GM19328 (cell line): ENCODE measurements around the gene HMCN1.
"Not testable (repeated sequence)": the region's sequence is repeated elsewhere in the genome, so short reads cannot be mapped to it uniquely, and the experiment has no call there.

ENCODE experiments used
- ATAC-seq: cut with Tn5 transposase; IDR thresholded peaks from one replicate; pipeline ENCODE4 v1.9.1; 2021; ENCODE audit warnings: mild to moderate bottlenecking, moderate library complexity; ENCODE audit not compliant: unreplicated experiment

The HMCN1 gene

GRCh38 chr1:186125511-186125910 lies 391.3 kb downstream of the HMCN1 start:
- no peak for ATAC-seq

- no peak for ATAC-seq
Measured at GRCh38 chr1:186129758-186130157, 395.6 kb downstream of the HMCN1 start.

- no peak for ATAC-seq
Measured at GRCh38 chr1:186139115-186139514, 404.9 kb downstream of the HMCN1 start.

- ATAC-seq: no peak
Measured at GRCh38 chr1:186139701-186140100, 405.5 kb downstream of the HMCN1 start.

DNA sequence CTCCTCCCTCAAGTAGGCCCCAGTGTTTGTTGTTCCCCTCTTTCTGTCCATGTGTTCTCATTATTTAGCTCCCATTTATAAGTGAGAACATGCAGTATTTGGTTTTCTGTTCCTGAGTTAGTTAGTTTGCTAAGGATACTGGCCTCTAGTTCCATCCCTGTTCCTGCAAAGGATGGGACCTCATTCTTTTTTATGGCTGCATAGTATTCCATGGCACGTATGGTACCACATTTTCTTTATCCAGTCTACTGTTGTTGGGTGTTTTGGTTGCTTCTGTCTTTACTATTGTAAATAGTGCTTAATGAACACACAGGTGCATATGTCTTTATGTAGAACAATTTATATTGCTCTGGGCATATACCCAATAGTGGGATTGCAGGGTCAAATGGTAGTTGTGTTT lies 408.0 kb downstream of the HMCN1 start:
- ATAC-seq: no peak

- no peak for ATAC-seq
Measured at GRCh38 chr1:186142916-186143315, 408.7 kb downstream of the HMCN1 start.

DNA sequence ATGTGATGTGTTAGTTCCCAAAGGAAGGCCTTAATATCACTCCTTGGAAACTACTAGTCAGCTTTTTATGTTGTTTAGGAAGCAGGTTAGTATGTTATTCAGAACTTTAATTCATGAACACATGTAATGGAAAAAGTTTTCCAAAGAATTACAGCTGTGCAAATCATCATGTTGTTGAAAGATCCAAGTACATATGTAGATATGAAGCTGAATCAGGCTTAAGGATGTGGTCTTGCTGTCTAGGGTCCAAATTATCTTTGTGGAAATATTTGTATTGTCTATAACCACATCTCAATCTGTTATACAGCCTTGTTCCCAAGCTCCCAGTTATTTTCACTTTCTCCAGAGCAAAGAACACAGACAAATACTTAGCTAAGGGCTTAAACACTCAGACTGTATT lies 409.3 kb downstream of the HMCN1 start:
- no peak for ATAC-seq

GRCh38 chr1:186144505-186144904 lies 410.3 kb downstream of the HMCN1 start:
- no peak for ATAC-seq

DNA sequence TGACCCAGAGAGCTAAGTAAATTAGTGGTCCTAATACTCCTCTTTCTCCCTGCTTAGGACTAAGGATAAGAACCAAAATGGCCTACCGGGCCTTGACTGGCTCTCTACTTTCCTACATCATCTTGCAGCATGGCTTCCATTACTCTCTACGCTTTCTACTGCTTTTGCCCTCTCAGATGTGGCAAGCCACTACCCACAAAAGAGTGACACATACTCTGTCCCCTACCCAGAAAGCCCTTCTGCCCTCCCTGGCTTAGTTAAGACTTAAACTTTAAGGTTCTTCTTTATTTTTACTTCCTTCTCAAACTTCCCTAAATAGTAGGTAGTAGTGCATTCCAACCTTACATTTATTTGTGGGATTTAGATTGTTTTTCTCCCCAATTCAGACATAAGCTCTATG lies 412.8 kb downstream of the HMCN1 start:
- no peak for ATAC-seq

GRCh38 chr1:186149591-186149990 lies 415.4 kb downstream of the HMCN1 start:
- no peak for ATAC-seq

DNA sequence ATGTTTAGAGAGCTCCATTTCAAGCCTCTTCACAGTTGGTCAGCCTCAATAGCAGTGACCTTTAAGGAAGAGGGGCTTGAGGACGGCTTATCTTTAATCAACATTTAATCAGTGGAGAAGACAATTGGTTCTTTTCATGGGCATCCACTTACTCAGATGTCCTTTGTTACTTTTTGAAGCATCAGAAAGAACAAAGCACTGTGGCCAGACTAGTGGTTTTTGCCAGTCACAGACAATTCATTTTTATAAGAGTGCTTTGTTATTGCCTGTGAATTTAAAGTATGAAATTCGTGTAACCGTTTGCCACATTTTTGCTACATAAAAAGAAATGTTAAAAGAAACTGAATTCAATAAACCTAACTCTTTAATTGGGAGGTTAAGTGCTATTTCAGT lies 418.0 kb downstream of the HMCN1 start:
- no peak for ATAC-seq

GRCh38 chr1:186152620-186153239 lies 418.5 kb downstream of the HMCN1 start:
- no peak for ATAC-seq

DNA sequence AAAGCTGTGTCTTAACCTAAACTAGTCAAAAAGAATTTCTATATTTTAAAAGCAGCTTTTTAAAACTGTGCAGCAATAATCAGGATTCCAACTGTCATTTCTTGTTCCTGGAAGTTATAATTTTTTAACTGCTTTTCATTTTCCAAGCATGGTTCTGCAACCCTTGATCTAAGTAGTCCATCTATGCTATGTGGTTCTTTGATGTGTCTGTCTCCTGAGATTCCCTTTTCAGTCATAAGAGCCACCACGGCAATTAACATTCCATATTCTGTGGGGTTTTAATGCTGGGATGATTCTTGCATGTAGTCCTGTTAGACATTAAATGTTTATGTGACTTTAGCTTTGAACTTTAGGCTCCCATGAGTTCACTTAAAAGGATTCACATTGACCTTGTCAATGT lies 420.5 kb downstream of the HMCN1 start:
- ATAC-seq: no peak

- no peak for ATAC-seq
Measured at GRCh38 chr1:186155594-186155993, 421.4 kb downstream of the HMCN1 start.

DNA sequence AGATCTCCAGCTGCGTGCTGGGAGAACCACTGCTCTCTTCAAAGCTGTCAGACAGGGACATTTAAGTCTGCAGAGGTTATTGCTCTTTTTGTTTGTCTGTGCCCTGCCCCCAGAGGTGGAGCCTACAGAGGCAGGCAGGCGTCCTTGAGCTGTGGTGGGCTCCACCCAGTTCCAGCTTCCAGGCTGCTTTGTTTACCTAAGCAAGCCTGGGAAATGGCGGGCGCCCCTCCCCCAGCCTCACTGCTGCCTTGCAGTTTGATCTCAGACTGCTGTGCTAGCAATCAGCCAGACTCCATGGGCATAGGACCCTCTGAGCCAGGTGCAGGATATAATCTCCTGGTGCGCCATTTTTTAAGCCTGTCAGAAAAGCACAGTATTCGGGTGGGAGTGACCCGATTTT lies 428.7 kb downstream of the HMCN1 start:
- ATAC-seq: not testable (repeated sequence)

GRCh38 chr1:186164773-186165172 lies 430.6 kb downstream of the HMCN1 start:
- ATAC-seq: no peak

- no peak for ATAC-seq
Measured at GRCh38 chr1:186165303-186165702, 431.1 kb downstream of the HMCN1 start.

GRCh38 chr1:186167096-186167668 lies 433.0 kb downstream of the HMCN1 start:
- ATAC-seq: no peak

GRCh38 chr1:186175588-186175987 lies 441.4 kb downstream of the HMCN1 start:
- no peak for ATAC-seq

GRCh38 chr1:186178426-186179043 lies 444.3 kb downstream of the HMCN1 start:
- no peak for ATAC-seq

DNA sequence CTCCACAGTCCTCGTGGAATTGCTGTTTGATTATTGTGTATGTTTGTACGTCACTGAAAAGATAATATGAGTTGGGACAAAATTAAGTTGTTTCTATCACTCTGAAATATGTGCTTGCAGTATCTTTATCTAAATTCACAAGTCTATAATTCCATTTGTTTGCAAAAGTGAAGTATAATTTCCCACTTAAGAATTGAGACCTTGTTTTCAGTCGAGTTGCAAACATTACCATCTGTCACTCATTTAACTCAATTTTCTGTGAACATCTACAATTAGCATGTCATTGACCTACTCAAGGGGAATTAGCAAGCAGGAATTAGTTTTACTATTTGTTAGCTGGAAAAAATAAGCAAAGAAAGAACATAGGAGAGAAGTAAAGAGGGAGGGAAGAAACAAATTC lies 445.0 kb downstream of the HMCN1 start:
- no peak for ATAC-seq

- no peak for ATAC-seq
Measured at GRCh38 chr1:186183219-186183618, 449.0 kb downstream of the HMCN1 start.
